Measurements from ENCODE around the gene DPP10.
"Not testable (repeated sequence)": the region's sequence is repeated elsewhere in the genome, so short reads cannot be mapped to it uniquely, and the experiment has no call there.

DPP10 gene

DNA sequence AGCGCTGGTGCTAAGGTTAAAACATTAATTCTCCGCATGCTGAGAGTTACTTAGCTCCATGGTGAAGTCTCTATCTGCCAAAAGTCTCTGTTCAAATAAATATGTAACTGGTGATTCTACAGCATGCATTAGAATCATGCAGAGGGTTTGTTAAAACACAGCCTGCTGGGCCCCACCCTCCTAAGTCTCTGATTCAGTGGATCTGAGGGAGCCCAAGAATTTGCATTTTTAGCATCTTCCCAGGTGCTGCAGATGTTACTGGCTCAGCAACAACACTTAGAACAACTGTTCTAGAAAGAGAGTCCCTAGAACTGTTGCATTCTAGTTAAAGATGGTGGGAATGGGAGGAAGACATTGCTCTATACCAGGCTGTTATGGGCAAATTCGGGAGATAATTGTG is 73.4 kb downstream of the DPP10 start:
- no peak for DNase-seq (ENCODE audit: low spot score)

DNA sequence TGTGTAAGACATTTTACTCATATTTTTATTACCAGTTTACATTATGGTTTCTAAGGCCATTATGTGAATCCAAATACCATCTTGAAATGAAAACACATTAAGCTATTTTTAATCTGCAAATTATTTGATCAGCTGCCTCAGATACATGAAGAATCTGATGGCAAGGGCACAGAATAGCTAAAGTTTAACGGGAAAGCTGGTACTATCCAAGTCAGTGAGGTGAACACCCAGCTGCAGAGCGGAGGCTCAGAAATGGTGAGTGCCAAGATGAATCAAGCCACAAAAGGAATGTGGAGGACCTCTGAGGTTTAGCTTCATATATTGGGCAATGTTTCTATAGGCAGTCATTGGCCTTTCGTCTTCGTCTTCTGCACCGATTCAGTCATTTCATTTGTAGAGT is 75.1 kb downstream of the DPP10 start:
- no peak for DNase-seq (ENCODE audit: low spot score)

DNA sequence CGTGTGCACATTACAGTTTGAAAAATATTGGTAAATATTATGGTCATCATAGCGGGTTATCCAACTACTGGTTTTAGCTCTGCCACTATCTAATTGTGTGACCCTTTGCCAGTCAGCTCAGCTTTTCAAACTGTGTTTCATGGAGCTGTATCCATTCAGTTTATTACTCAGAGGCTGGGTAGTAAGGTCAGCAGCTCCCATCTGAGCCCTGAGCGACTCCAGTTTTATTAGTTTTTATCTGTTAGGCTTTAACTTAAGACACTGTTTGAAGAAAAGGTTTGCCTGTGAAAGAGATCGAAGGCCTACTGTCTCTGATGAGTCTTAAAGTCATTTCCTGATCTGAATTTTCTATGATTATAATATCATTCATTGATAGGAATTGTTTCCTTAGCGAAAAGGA is 76.3 kb downstream of the DPP10 start:
- no peak for DNase-seq (ENCODE audit: low spot score)

DNA sequence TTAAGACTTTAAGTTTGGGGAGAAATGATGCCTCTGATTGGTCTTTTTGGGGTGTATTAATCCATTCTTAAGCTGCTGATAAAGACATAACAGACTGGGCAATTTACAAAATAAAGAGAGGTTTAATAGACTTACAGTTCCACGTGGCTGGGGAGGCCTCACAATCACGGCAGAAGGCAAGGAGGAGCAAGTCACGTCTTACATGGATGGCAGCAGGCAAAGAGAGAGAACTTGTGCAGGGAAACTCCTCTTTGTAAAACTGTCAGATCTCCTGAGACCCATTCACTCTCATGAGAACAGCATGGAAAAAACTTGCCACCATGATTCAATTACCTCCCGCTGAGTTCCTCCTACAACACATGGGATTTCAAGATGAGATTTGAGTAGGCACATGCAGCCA is 80.2 kb downstream of the DPP10 start:
- not testable (repeated sequence) for DNase-seq (ENCODE audit: low spot score)

DNA sequence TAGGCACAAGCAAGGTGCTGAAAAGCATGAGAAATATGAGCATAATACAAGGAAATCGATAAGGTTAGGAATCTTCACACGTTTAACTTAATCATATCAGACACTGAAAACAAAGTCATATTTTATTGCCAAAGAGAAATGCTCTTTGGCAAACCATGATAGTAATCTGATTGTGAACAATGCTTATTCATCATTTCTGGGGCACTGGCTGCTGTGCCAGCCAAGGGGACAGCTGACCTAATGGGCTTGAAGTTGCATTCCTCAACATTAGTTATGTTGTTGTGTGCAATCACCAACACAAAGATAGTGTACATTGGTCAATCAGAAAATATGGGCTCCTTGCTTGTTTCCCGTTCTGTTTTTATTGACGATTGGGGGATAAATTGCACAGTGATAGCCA is 83.5 kb downstream of the DPP10 start:
- DNase-seq (ENCODE audit: low spot score) = no peak

DNA sequence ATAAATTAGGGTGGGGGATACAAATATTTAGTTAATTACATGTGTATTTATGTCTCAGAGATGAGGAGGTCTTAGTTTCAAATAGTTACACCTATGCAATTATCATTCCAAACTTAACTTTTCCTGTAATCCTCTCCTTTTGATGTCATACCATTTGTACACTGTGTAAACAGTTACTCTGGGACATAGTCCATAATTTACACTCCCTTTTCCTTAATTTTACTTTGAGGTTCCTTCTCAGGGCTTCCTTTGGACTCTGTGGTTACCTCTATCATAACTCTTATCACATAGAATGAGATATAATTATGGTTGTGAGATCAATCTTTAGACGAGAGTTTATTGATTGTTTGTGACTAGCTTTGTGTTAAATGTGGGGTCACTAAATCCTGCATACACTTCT is 84.4 kb downstream of the DPP10 start:
- DNase-seq (ENCODE audit: low spot score) = no peak

DNA sequence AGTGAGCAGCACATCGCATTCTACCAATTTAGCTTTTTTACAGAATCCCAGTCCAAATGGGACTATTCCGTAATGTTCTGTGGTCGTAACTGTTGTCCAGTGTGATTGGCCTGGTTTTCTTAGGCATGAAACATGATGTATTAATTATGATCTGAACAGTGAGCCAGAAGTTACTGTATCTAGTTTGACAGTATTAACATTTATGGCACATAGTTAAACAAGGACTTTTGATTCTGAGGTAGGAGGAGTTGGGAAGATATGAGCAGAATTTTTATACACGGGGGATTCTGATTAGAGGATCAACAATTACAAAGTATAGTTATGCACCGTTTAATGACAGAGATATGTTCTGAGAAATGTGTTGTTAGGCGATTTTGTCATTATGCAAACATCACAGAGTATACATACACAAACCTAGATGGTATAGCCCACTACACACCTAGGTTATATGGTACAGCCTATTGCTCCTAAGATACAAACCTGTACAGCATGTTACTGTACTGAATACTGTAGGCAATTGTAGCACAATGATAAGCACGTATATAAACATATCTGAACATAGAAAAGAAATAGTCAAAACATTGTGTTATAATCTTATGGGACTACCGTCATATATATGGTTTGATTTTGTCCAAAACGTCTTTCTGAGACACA is 85.0 kb downstream of the DPP10 start:
- DNase-seq (ENCODE audit: low spot score) = no peak

DNA sequence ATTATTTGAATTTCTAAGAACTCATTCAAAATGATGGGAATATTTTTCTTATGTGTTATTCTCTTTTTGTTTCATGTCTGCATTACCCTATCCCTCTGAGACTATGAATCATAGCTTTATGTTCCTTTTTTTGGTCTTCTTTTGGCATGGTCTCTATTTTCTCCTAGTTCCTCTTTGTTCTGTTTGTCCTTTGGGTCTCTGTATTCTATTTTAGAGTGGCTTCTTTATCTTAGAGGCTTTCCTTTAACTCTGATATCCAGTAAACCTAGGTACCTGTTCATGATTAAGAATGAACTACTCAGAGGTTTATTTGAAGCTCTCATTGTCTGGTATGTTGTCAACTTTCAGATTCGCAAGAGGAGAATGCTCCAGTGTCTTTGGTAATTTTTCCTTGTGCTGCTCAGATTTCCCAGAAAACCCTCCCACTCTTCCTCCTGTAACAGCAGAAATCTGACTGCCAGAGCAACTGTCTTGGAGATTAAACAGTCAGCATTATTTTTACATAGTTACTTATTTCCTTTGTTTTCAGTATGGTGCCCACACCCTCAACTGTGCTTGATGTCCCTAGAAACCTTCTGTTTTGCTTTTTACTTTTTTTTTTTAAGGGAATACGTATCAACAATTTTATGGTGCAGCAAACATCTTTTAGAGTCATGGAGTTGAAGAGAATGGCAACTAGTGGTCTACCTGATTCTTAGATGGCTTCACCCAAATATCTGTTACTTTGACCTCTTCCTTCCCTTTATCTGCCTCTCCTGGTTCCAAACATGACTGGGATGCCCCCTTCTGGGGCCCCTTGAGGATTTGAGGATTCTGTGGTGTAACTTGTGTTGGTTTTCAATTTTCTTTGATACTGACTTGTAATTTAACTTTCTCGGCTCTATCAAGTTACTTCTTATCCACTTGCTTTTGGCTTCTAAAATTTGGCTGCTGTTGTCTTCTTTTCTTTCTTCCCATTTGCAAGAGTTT is 92.0 kb downstream of the DPP10 start:
- DNase-seq (ENCODE audit: low spot score) = no peak

DNA sequence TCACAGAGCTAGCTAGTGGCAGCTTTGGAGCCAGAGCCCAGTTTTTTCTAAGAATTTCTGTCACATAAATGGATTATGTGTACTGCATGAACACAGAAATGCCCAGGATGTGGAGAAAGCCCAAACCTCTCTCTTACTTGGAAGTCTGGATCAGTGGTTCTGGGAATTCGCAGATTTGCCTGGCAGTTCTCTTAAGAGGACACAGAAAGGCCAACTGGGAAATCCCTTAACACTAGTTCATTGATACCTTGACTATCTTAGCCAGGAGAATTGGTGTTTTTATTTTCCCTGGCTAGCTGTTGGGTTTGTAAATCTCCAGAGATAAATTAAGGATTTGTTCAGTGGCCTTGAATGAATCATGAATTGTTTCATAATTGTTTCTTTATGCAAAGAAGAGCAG is 95.3 kb downstream of the DPP10 start:
- no peak for DNase-seq (ENCODE audit: low spot score)

DNA sequence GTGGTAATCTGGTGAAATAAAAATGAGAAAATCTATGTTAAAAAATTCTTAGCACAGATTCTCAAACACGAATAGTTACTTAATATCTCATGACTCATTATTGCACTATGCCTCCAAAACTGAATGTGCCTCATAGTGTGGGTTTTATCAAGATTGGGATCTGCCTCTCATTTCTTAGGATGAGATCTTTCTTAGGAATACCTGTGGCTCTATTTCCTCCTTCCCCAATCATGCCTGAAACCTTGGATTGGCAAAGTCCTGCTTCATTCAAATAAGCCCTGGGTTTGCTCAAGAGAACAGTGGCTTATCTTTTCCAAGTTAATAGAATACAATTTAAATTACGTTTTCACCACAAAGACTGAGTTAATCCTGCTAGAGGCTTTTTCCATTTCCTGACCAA is 100.3 kb downstream of the DPP10 start:
- no peak for DNase-seq (ENCODE audit: low spot score)

DNA sequence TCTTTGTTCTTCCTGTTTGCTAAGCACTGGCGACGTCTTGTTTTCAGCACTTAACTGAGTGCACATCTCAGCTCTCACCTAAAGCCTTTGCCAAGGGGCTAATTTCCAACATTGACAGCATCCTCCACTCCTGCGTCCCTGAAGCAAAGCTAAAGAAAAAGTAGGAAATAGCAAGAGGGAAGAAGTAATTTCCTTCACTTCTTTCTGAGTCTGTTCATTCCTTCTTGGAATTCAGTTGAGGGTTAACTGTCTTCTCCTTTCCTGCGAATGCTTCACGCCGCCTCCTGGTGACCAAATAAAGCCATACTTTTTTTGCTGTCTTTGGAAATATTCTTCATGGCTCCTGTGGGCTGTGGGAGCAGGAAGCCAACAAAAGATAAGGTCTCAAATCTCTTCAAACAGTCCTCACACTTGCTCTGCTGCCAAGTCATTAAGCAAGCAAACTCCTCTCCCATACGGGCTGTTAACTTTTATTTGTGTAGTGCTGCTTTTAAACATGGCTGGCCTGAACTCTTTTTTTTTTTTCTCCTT is 100.9 kb downstream of the DPP10 start:
- DNase-seq (ENCODE audit: low spot score) = no peak

DNA sequence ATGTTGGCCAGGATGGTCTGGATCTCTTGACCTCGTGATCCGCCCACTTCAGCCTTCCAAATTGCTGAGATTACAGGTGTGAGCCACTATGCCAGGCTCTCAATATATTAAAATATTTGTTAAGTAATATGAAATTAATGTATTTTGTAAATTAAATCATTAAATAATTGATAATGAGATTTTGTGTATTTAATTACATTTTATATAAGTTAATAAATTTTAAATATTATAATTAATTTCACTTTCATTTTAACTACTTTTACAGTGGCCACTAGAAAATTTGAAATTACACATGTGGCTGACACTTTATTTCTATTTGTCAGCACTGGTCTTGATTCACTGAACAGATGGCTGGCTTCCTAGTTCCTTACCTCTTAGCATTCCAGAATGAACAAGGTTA is 102.6 kb downstream of the DPP10 start:
- no peak for DNase-seq (ENCODE audit: low spot score)

DNA sequence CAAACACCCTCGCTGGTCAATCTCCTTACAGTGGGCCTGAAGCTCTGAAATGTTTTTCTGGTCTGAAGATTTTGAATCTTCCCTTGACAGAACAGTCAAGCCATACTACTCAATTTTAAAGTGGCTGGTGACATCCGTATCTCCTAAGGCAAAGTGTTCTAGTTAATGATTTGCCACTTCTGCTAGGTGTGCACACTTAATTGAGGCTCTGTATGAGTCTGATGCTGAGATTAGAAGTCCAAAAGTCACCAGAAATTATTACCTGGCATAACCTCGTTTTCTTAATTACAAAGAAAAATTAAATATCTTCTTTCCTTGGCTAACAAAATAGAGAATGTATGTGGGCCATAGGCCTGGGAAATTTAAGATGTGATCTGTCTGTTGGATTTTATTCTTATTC is 104.1 kb downstream of the DPP10 start:
- no peak for DNase-seq (ENCODE audit: low spot score)

DNA sequence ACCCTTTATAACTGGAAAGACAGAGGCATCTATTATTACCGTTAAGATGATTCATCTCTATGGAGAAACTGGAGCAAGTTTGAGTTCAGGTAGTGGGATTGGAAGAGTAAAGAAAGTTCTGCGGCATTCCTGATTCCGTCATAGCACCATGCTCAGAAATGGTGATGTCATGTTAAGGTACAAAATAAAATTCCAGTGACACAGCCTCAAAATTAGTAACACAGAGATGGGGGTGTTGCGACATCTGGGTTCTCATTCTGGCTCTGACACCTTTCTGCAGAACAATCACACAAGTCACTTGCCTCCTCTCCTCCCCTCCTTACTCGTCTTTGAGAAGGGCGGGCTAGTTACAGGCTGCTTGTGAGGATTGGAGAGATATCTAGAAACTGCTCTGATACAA is 105.7 kb downstream of the DPP10 start:
- no peak for DNase-seq (ENCODE audit: low spot score)

DNA sequence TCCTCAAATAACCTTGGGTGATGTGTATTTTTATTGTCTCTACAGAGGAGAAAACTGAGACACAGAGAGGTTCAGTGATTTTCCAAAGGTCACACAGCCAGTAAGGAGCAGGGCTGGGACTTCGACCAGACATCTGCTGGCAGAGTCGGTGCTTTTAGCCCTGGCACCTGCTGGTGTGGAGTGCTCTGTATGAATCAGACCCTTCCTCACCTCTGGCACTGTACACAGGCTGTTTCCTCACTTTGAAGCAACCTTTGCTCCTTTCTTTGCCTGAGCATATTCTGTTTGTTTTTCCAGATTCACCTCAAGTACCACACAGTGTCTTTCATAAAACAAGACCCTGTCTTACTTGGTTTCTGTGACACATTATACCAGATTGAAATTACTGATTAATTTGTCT is 107.9 kb downstream of the DPP10 start:
- no peak for DNase-seq (ENCODE audit: low spot score)

DNA sequence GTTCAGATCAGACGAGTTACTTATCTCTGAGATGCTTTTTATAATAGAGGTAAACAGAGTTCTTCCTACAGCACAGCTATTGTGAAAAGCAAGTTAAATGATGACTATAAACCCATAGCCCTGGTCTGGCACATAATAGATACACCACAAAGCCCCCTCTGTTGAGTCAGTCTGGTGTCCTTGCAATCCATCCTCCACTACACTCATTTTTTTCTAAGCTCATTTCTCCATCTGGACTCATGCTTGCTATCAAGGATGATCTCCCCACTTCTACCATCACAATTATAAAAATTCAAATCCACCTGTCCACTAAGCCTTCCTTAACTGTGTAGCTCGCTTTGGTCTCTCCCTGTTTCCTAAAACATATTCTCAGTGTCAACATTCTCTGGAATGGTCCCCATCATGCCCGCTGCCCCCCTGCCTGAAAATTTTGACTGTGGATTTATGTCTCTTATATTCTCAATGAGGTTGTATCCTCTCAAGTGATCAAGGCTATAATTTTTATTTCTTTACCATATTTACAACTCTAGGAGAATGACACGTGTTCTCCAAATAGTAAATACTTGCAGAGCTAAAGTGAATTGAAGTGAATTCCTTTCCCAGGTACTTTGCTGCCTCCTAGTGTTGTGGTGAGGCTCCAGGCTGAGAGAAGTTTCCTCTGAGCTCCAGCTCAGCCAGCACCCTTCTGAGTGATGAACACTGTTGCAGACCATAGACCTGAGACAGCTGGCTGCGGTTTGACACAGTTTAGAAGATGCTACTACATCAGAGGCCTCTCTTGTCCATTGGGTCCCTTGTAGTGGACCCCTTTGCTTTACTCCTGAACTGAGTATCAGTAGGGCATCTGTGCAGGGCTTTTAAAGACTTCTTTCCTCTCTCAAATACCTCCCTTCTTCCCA is 108.7 kb downstream of the DPP10 start:
- DNase-seq (ENCODE audit: low spot score) = peak; percentile 40

DNA sequence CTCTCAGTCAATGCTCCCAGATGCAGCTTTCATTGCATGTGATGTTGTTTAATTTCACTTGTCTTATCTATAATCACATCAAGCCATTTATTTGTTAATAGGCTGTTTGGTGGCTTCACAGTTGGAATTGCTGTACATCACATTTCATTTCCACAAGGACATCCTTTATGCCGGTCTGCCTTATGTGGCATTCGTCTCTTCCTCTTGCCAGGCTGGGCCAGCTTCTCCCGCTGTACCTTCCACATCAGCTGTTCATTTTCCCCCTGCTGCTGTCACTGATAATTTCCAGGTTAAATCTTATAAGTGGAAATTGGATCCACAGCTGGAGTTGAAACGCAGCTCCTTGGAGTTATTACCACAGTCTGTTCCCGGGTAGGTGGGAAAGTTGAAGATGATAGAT is 110.6 kb downstream of the DPP10 start:
- DNase-seq (ENCODE audit: low spot score) = no peak

DNA sequence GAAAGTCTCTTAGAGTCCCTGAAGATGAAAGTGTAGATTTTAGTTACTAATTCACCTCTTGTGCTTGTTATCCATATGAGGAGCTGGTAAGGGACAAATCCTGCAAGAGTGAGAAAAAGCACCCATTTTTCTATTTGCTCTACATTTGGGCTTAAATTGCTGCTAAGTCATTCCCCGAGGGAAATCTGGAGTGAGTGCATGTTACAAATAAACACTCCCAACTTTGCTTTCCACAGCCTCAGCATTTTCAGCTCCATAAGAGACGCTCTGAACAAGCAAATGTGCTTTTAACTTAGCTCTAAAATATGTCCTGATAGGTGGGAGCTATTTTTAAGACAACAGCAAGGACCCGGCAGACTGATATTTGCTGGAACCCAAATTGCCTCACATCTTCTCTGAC is 126.7 kb downstream of the DPP10 start:
- DNase-seq (ENCODE audit: low spot score) = no peak

DNA sequence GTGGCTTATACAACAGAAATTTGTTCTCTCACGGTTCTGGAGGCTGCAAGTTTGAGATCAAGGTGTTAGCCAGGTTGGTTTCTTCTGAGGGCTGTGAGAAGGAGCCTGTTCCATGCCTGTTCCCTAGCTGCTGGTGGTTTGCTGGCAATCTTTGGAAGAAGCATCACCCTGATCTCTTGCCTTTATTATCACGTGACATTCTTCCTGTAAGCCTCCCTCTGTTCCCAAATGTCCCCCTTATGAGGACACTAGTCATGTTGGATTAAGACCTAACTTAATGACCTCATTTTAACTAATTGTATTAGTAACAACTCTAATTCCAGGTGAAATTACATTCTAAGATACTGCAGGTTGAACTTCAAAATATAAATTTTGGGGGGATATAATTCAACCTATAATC is 135.2 kb downstream of the DPP10 start:
- DNase-seq (ENCODE audit: low spot score) = no peak

DNA sequence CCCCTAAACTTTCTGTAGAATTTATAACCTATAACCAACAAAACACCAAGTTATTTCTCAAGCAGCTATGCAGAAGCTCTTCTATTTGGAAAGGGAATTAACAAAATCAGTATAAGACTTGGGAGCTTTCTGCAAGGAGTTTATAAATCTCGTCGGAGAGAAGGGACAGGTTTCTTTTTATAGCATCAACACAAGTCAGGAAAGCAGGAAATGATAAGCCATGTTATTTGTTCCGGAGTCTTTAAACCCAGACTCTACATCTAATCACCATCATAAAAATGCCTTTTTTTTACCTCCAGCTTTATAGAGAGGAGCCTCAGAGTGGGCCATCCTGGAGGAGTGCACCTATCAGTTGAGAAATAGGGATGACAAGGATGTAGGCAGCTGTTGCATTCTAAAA is 137.1 kb downstream of the DPP10 start:
- DNase-seq (ENCODE audit: low spot score) = no peak

DNA sequence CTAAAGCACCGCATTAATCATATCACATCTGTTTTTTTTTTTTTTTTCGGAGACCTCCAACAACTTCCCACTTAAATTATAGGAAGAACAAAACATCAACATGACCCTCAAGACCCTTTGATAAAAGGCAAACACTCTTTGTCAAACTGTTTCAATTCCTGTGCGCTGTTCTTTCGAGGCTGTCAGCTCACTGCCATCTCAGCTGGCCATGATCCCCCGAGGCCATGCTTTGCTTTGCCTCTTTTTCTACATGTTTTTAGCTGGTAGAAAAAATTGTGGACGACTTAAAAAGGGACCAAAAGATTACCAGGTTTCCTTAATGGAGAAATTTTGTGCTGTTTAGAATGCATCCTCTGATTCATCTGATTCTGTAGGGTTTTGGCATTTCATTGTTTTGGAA is 138.2 kb downstream of the DPP10 start:
- no peak for DNase-seq (ENCODE audit: low spot score)

DNA sequence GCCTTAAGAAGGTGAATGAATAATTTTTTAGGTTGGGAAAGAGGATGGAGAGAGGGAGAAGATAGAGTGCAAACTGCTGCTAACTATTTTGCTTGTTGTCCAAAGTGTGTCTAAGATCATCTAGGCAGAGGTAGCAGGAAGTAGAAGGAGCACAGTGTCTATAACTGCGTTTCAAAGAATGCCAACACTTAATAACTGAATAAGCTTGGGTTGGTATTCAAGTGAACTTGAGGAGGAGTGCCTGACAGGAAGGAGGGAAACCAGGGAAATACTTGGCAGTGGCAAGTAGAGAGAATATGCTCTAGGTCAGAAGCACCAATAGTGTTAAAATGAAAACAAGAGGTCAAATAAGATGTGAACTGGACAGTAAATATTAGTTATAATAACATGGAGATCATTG is 155.9 kb downstream of the DPP10 start:
- no peak for DNase-seq (ENCODE audit: low spot score)

All from COLO829 (cell line).